GM21390 (cell line): ENCODE results near the gene MARK1.

ENCODE experiments used
- ATAC-seq: cut with Tn5 transposase; IDR thresholded peaks from one replicate; pipeline ENCODE4 v1.9.1; 2021; ENCODE audit not compliant: unreplicated experiment

Gene MARK1

GRCh38 chr1:220527908-220528678, at the start of gene MARK1:
Gene MARK1 (plus strand): TSS chr1:220528136. CDS start chr1:220528823, 687 bp downstream.
- peak; percentile 64 for ATAC-seq

- ATAC-seq = no peak
These were observed 44.2 kb upstream of the MARK1 start for GRCh38 chr1:220483700-220484099.

DNA sequence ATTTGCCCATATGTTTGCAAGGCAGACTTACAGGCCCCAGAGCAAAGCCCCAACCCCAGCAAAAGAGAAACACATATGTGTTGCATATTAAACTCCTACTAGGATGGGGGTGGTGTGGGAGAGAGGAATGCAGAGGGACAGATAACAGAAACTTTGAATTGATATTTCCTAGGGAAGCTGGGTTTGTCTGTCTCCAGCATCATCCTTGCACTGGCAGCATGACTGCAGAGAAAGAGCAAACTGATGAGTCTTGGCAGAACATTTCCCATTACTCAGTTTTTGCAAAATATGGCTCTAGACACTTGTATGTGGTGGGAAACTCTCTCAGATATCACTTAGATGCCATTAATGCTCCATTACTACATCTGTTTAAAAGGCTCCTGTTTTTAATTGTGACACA, 43.8 kb upstream of the MARK1 start:
- ATAC-seq = no peak

DNA sequence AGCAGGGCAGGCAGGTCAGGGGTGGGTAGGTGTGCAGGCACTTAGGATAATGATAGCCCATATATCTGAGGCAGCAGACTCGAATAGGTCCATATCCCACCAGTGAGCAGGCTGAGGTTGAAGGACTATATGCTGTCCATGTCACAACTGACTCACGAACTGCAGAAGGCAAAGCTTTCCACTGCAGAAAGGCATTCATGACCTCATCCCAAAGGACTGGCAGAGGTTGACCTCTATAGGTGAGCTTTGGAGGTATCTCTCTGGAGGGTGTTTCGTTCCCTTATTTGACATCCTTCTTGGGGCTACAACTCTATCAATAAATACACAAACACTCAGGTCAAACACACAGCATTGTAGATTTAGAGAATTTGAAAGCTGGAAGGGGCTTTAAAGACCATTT, 42.8 kb upstream of the MARK1 start:
- ATAC-seq = no peak

DNA sequence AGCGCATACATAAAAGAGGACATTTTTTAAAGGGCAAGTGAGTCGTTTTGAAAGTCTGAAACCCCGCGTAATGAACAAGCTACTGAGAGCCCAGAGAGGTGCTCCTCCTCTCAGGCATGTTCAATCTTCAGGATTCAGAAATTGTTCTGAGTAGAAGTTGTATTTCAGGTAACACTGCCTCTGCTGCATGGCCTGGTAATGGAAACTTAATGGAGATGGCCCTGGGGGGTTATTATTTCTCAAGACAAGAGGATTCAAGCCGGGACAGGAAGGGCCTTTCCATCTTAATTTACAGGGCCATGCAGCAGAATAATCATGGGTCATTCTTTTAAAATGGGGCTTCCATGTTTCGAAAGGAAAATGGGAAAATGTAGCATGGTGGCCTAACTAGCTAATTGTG, 42.1 kb upstream of the MARK1 start:
- ATAC-seq = no peak

DNA sequence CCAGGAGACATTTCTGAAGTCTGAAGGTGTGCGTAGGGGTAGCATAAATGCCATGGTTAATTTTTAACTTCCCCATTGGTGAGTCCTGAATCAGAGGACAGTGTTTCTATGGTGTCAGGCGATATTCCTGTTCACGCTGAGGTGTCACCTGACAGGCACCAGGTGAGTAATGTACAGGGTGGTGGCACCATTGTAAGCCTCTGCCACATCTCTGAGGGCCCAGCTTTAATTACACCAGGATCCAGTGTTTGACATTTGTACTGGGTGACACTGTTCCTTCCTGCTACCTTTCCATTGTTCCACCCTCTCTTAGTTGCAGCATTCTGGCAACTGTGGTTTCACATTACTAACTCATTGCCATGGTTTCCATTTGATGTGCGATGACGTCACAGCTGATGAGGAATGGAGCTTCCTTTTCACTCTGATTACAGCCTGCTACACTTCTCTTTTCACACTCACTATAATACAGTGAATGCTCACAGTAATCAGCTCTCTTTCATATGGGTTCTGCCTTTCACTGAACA, 40.6 kb upstream of the MARK1 start:
- ATAC-seq = no peak

DNA sequence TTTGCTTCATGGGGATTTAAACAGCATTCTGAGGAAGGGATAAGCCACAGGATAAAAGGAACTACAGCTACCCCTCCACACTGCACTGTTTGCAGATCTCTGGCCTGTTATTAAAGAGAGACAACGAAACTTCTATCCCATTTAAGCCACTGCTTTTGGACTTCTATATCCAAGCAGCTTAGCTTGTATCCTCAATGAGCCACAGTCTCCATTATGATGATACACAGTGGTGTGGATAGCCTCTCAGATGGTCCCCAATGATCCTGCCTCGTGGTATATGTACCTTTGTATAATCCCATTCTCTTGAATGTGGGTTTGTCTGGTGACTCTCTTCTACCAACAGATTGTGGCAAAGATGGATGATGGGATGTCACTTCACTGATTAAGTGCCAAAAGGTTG, 36.0 kb upstream of the MARK1 start:
- no peak for ATAC-seq

DNA sequence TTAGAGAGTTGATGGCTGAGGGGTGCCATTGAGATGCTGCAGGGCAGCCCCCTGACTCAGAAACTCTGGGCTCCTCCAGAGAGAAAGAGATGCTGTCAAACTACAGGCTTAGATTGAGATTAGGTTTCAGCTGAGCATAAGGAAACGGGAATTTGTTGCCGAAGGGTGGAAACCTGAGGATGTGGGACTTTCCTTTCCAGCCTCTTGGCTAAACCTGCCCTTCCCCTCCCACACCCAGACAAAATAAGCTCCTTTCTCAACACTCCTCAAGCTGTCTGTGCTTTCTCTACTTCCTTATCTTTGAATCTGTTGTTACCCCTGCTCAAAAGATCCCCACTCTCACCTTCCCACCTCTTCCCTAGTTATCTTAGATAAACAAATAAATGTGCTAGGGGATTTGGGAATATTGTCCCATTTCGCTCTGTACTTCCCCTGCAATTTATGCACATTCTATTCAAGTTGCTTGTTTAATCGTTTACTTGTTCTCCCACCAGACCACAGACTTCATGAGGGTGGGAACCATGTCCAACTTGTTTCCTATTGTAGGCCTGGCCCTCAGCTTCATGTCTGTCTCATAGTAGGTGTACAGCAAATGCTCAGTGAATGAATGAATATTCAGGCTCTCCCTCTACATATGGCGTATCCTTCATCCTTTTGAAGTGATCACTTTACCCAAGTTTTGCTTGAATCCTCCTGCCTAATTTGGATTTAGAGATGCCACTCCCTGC, 30.6 kb upstream of the MARK1 start:
- no peak for ATAC-seq

GRCh38 chr1:220498188-220498587, 29.7 kb upstream of the MARK1 start:
- no peak for ATAC-seq

- no peak for ATAC-seq
These were observed 27.6 kb upstream of the MARK1 start for GRCh38 chr1:220500372-220500771.

GRCh38 chr1:220504329-220504728, 23.6 kb upstream of the MARK1 start:
- no peak for ATAC-seq

DNA sequence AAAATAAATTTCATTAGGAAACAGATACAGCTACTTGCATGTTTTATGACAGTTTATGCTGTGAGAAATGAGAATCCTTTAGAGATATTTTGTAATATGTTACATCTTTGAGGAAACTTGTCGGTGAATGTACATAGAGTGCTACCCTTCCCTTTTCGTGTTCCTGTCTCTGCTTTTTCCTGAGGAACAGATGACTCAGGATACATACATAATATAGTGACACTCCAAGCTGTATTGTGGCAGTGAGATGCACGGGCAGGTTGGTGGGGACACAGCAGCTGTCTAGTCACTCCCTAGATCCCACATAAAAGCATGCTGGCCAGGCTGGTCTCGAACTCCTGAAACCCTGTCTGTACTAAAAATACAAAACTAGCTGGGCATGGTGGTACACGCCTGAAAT, 20.9 kb upstream of the MARK1 start:
- ATAC-seq = no peak

DNA sequence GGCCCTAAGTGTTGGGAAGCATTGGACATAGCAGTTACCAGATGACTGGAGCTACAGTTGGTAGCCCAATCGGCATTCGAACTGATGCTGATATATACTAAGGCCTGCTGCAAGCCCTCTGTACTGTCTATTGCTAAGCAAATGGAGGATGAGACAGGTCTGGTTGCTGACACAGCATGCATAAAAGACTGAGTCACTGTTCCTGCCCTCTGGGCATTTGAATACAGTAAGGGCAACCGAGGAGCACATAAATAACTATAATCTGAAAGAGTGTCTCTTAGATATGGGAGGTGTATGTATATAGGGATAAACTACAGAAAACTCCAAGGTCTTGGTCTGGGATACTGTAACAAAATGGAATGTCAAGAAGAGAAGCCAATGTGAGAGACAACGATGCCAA, 16.8 kb upstream of the MARK1 start:
- no peak for ATAC-seq

GRCh38 chr1:220511785-220512184, 16.2 kb upstream of the MARK1 start:
- no peak for ATAC-seq

GRCh38 chr1:220513834-220514233, 14.1 kb upstream of the MARK1 start:
- no peak for ATAC-seq

DNA sequence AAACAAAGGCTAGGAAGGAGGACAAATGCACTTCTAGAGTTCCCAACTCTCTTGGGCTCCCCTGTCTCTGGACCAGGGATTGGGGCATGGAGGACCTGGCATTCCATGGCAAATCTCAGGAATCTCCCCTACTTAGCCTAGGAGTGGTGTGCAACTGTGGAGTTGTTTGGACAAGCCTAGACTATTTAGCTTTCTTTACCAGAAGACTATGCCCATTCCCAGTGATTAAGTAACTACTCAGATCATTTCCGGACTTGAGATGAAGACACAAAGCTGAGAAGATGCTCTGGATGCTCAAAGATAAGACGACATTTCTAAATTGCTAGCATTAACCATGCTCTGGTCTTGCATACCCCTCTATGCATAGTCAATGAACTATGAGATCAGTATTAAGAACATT, 13.7 kb upstream of the MARK1 start:
- no peak for ATAC-seq

DNA sequence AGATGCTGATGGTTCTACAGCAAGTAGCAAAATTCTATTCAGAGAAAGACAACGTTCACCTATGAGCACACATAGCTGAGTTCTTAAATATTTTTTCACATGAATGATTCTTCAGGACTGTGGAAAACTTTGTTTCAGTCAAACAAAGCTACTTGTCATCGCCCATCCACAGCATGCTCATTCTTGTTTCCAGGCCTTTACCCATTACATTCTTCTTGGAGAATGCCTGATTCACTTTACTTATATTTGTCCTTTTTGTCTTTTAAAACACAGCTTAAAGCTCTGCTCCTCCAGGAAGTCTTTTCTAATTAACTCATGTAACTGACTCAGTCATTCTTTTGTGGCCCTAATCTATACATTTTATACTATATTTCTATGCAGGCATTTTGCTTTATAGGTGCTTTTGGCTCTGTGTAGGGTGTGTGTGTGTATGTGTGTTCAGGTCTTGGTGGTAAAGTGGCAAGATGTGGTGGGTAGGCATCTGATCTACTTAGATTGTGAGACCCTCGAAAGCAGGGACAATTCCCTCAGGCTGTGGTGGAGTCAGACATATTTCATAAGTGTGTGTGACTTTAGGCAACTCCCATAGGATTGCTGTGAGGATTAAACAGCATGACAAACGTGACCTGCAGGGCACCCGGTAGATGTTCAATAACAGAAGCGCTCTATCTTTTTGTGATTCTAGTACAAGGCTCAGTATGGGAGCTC, 11.8 kb upstream of the MARK1 start:
- no peak for ATAC-seq

- ATAC-seq = no peak
These were observed 11.3 kb upstream of the MARK1 start for GRCh38 chr1:220516722-220517042.

GRCh38 chr1:220521778-220522177, 6.2 kb upstream of the MARK1 start:
- no peak for ATAC-seq

DNA sequence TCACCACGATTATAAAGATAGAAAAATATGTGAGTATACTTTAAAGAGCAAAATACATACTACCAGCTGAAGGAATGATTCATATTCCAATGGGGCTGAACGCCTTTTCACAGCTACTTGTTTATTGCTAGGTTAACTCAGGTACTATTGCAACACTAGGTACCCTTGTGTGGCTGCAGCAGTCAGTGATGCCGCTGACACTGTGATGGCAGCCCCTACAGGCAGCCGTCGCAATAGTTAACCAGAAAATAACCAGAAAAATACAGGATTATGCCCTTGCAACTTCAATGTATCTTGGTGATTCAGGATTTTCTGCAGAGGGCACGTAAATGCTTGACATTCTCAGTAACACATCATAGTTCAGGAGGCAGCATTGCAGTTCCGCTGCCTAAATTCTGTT, 1.6 kb upstream of the MARK1 start:
- ATAC-seq = no peak

GRCh38 chr1:220527279-220527907, 543 bp upstream of the MARK1 start:
- no peak for ATAC-seq
